GM12878 (cell line): Measurements from ENCODE around the gene MYL12B. TPM values are rescaled to one million over a fixed set of nuclear protein-coding genes. Genes with fewer than 3 reads are reported as not detected.
A peak's percentile ranks its signal among the peaks of the same experiment; 100 is the strongest.

Source experiments
- CEBPZ ChIP-seq: fragments of 150-350 bp; IDR thresholded peaks from 2 replicates; pipeline ENCODE4 v1.6.1; 2016; ENCODE audit warnings: low read depth, low read length
- CHD1 ChIP-seq: IDR thresholded peaks from 2 replicates; pipeline ENCODE4 v1.6.1; 2012; ENCODE audit warnings: low read depth, low read length, improper control_type of control experiment
- CREB1 ChIP-seq: IDR thresholded peaks from 2 replicates; pipeline ENCODE4 v1.6.1; 2012; ENCODE audit warnings: low read depth, mild to moderate bottlenecking, inconsistent platforms
- IRF3 ChIP-seq: fragments of 450-650 bp; IDR thresholded peaks from 2 replicates; pipeline ENCODE4 v1.6.1; 2014; ENCODE audit warnings: mild to moderate bottlenecking
- RBBP5 ChIP-seq: fragments of 200-600 bp; sonication (generic); conservative IDR thresholded peaks from 2 replicates; pipeline ENCODE4 v1.6.1; 2016
- SUPT20H ChIP-seq: IDR thresholded peaks from 2 replicates; pipeline ENCODE4 v1.6.1; 2011; ENCODE audit warnings: low read depth, mild to moderate bottlenecking, low read length, moderate library complexity, borderline replicate concordance; ENCODE audit not compliant: control insufficient read depth
- ZBTB11 ChIP-seq: fragments of 450-650 bp; formaldehyde crosslinking; IDR thresholded peaks from 2 replicates; pipeline ENCODE4 v1.5.0; 2022; ENCODE audit warnings: mild to moderate bottlenecking, missing genetic modification characterization
- polyA plus RNA-seq, 11 experiments: library from polyadenylated mRNA; depleted of rRNA in 4 of 11; unstranded in 6 of 11; stranded (reverse) in 5 of 11; fragments of >200 nt; fragmentation: Nextera tagmentation in 4 of 11; fragmentation: Illumina TruSeq in 1 of 11; extraction: Ambion mirVana in 4 of 11; extraction: Trizol in 1 of 11; gene quantifications; 1 replicate in 1 of 11; 2 replicates in 10 of 11; pipeline versions ENCODE4 v1.2.1 to v1.2.3, GENCODE V29; 2011 to 2016; ENCODE audit warnings: inconsistent platforms in 2 of 11, missing spikeins in 2 of 11, low read depth in 1 of 11
- total RNA-seq, 4 experiments: library from RNA; depleted of rRNA in 3 of 4; stranded (reverse); fragments of >200 nt in 3 of 4; fragmentation: Illumina TruSeq in 1 of 4; extraction: Trizol in 1 of 4; gene quantifications; 2 replicates each; pipeline versions ENCODE4 v1.2.1 to v1.2.3, GENCODE V29; 2013 to 2021
- TF ChIP-seq, protein P1 (sequence below): fragments of 450-650 bp; IDR thresholded peaks from 2 replicates; pipeline ENCODE4 v1.6.1; 2018; ENCODE audit warnings: mild to moderate bottlenecking, low read depth, moderate library complexity; ENCODE audit not compliant: partially characterized antibody
- TF ChIP-seq, protein P2 (sequence below): fragments of 450-650 bp; IDR thresholded peaks from 2 replicates; pipeline ENCODE4 v1.6.1; 2017; ENCODE audit warnings: antibody characterized with exemption, mild to moderate bottlenecking, moderate library complexity
- TF ChIP-seq, protein P3 (sequence below): fragments of 450-650 bp; conservative IDR thresholded peaks from 2 replicates; pipeline ENCODE4 v1.6.1; 2017; ENCODE audit warnings: mild to moderate bottlenecking, moderate library complexity

MYL12B gene
- total and polyA plus RNA-seq, 10 of the 15 experiments (the other 5 are each of a cell fraction or from before 2014, with no cell fraction given), result 179 to 739 (median 400) TPM

- TF ChIP-seq ZBTB11 (CRISPR knock-in tag) (0 out of 2 replicates have a peak, but pooled peaks have one; percentile 41), RBBP5 (no peak), CREB1 (peak; percentile 51; the same call in 1 of the 2 replicates), IRF3 (0 out of 2 replicates have a peak, but pooled peaks have one; percentile 30), SUPT20H (no peak), CEBPZ (no peak), CHD1 (peak; percentile 97)
- TF ChIP-seq, protein P1, sequence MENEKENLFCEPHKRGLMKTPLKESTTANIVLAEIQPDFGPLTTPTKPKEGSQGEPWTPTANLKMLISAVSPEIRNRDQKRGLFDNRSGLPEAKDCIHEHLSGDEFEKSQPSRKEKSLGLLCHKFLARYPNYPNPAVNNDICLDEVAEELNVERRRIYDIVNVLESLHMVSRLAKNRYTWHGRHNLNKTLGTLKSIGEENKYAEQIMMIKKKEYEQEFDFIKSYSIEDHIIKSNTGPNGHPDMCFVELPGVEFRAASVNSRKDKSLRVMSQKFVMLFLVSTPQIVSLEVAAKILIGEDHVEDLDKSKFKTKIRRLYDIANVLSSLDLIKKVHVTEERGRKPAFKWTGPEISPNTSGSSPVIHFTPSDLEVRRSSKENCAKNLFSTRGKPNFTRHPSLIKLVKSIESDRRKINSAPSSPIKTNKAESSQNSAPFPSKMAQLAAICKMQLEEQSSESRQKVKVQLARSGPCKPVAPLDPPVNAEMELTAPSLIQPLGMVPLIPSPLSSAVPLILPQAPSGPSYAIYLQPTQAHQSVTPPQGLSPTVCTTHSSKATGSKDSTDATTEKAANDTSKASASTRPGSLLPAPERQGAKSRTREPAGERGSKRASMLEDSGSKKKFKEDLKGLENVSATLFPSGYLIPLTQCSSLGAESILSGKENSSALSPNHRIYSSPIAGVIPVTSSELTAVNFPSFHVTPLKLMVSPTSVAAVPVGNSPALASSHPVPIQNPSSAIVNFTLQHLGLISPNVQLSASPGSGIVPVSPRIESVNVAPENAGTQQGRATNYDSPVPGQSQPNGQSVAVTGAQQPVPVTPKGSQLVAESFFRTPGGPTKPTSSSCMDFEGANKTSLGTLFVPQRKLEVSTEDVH, result no peak
- TF ChIP-seq, protein P2, sequence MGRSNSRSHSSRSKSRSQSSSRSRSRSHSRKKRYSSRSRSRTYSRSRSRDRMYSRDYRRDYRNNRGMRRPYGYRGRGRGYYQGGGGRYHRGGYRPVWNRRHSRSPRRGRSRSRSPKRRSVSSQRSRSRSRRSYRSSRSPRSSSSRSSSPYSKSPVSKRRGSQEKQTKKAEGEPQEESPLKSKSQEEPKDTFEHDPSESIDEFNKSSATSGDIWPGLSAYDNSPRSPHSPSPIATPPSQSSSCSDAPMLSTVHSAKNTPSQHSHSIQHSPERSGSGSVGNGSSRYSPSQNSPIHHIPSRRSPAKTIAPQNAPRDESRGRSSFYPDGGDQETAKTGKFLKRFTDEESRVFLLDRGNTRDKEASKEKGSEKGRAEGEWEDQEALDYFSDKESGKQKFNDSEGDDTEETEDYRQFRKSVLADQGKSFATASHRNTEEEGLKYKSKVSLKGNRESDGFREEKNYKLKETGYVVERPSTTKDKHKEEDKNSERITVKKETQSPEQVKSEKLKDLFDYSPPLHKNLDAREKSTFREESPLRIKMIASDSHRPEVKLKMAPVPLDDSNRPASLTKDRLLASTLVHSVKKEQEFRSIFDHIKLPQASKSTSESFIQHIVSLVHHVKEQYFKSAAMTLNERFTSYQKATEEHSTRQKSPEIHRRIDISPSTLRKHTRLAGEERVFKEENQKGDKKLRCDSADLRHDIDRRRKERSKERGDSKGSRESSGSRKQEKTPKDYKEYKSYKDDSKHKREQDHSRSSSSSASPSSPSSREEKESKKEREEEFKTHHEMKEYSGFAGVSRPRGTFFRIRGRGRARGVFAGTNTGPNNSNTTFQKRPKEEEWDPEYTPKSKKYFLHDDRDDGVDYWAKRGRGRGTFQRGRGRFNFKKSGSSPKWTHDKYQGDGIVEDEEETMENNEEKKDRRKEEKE, result peak; percentile 98
- TF ChIP-seq, protein P3, sequence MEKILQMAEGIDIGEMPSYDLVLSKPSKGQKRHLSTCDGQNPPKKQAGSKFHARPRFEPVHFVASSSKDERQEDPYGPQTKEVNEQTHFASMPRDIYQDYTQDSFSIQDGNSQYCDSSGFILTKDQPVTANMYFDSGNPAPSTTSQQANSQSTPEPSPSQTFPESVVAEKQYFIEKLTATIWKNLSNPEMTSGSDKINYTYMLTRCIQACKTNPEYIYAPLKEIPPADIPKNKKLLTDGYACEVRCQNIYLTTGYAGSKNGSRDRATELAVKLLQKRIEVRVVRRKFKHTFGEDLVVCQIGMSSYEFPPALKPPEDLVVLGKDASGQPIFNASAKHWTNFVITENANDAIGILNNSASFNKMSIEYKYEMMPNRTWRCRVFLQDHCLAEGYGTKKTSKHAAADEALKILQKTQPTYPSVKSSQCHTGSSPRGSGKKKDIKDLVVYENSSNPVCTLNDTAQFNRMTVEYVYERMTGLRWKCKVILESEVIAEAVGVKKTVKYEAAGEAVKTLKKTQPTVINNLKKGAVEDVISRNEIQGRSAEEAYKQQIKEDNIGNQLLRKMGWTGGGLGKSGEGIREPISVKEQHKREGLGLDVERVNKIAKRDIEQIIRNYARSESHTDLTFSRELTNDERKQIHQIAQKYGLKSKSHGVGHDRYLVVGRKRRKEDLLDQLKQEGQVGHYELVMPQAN, result peak; percentile 62
These were observed at the start of gene MYL12B (continued) for GRCh38 chr18:3261373-3262233.
